DND-41 (cell line): ENCODE data around the gene CPT1A.

Experiments used
- ATAC-seq: fragments of 200-7000 bp; cut with Tn5 transposase; 3 replicates; pipeline ENCODE4 v1.9.1; 2021; ENCODE audit warnings: low read depth; ENCODE audit not compliant: insufficient read depth
- DNase-seq: peaks from one replicate; pipeline ENCODE4 v3.0.0-alpha.2; 2020
- H2AFZ ChIP-seq: 2 replicates; pipeline ENCODE4 v1.6.0; 2012; ENCODE audit warnings: low read depth, low read length
- H3K27ac ChIP-seq: 2 replicates; pipeline ENCODE4 v1.5.1; 2012; ENCODE audit warnings: low read length, inconsistent platforms
- H3K27me3 ChIP-seq: fragments of 200-600 bp; sonication (generic); 2 replicates; pipeline ENCODE4 v1.6.0; 2012; ENCODE audit warnings: low read length, mild to moderate bottlenecking, inconsistent platforms; ENCODE audit not compliant: insufficient read depth, poor library complexity
- H3K36me3 ChIP-seq: 2 replicates; pipeline ENCODE4 v1.5.1; 2012; ENCODE audit warnings: low read length, inconsistent platforms; ENCODE audit not compliant: insufficient read depth
- H3K4me1 ChIP-seq: 2 replicates; pipeline ENCODE4 v1.5.1; 2012; ENCODE audit warnings: mild to moderate bottlenecking, low read length; ENCODE audit not compliant: insufficient read depth
- H3K4me2 ChIP-seq: 2 replicates; pipeline ENCODE4 v1.6.0; 2012; ENCODE audit warnings: mild to moderate bottlenecking, moderate library complexity, low read length, inconsistent platforms; ENCODE audit not compliant: insufficient read depth
- H3K4me3 ChIP-seq, 2 experiments: fragments of 200-600 bp in 1 of 2; shearing (Covaris generic) in 1 of 2; 2 replicates each; pipeline ENCODE4 v1.5.1; 2012 to 2016; ENCODE audit warnings: inconsistent platforms in 2 of 2, low read length in 2 of 2, mild to moderate bottlenecking in 2 of 2, low read depth in 1 of 2, moderate library complexity in 1 of 2
- H3K79me2 ChIP-seq: 2 replicates; pipeline ENCODE4 v1.6.0; 2012; ENCODE audit warnings: low read length, inconsistent platforms; ENCODE audit not compliant: insufficient read depth
- H3K9ac ChIP-seq: 2 replicates; pipeline ENCODE4 v1.6.0; 2012; ENCODE audit warnings: low read depth, mild to moderate bottlenecking, inconsistent platforms, low read length, moderate library complexity
- H3K9me3 ChIP-seq: 2 replicates; pipeline ENCODE4 v1.5.1; 2012; ENCODE audit warnings: low read length, moderate library complexity, mild to moderate bottlenecking, inconsistent platforms; ENCODE audit not compliant: insufficient read depth, severe bottlenecking
- H4K20me1 ChIP-seq: 2 replicates; pipeline ENCODE4 v1.6.0; 2012; ENCODE audit warnings: low read length; ENCODE audit not compliant: insufficient read depth
- EZH2 ChIP-seq: IDR thresholded peaks from 3 replicates; pipeline ENCODE4 v1.6.1; 2012; ENCODE audit warnings: borderline replicate concordance, low read depth, mild to moderate bottlenecking, moderate library complexity, low read length, inconsistent platforms; ENCODE audit not compliant: severe bottlenecking
- TF ChIP-seq, protein P1 (sequence below): IDR thresholded peaks from 2 replicates; pipeline ENCODE4 v1.5.1; 2012; ENCODE audit warnings: borderline replicate concordance, low read length, moderate library complexity, mild to moderate bottlenecking; ENCODE audit not compliant: poor library complexity, severe bottlenecking; ENCODE audit errors: extremely low read depth

CPT1A gene

DNA sequence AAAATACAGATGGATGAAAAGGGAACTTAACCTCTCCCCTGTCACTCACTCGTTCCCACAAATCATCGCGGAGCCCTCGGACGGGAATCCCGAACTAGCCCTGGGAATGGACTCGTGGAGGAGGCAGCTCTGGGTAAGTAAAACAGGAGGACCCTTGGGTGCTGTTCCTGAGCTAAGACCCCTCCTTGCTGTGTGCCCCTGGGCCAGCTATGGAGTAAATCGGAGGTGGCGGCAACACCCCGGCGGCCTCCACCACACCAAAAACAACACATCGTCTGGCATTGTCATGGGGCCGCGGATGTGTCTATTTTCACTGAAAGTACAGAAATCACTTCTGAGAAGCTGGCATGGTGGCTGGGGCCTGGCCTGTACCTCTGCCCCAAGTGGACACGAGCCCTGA lies 12.1 kb downstream of the CPT1A start:
- Histone ChIP-seq H3K27ac (no peak overlapping the region), H3K4me2 (no peak overlapping the region), H3K9ac (no peak overlapping the region), H3K36me3 (peaks cover 21% of the 10 kb centered on the region), H3K79me2 (peaks cover 93% of the 10 kb centered on the region), H3K27me3 (no peaks in the 10 kb centered on the region), H2AFZ (no peak overlapping the region), H4K20me1 (peaks cover 54% of the 10 kb centered on the region), H3K4me1 (no peaks in the 10 kb centered on the region), H3K4me3 (no peak overlapping the region), H3K9me3 (no peaks in the 10 kb centered on the region)
- ATAC-seq (no peak), DNase-seq (no peak)
- TF ChIP-seq EZH2: no peak
- TF ChIP-seq, protein P1, sequence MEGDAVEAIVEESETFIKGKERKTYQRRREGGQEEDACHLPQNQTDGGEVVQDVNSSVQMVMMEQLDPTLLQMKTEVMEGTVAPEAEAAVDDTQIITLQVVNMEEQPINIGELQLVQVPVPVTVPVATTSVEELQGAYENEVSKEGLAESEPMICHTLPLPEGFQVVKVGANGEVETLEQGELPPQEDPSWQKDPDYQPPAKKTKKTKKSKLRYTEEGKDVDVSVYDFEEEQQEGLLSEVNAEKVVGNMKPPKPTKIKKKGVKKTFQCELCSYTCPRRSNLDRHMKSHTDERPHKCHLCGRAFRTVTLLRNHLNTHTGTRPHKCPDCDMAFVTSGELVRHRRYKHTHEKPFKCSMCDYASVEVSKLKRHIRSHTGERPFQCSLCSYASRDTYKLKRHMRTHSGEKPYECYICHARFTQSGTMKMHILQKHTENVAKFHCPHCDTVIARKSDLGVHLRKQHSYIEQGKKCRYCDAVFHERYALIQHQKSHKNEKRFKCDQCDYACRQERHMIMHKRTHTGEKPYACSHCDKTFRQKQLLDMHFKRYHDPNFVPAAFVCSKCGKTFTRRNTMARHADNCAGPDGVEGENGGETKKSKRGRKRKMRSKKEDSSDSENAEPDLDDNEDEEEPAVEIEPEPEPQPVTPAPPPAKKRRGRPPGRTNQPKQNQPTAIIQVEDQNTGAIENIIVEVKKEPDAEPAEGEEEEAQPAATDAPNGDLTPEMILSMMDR: no peak

DNA sequence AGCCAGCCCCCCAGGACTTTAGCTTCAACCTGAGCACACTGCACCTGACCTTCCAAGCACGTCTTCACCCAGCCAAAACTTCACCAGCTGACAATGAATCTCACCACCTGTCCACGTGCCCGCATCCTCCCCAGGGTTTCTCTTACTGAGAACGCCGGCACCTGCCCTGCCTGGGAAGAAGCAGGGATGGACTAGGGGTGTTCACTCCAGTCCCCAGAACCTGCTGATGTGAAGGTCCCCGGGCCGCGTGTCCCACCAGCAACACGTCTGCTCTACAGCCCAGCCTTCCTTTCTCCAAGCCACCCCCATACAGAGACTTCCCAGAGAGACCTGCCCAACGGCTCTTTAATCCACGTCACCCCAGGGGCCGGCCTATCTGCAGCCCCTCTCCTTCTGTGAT lies 12.8 kb downstream of the CPT1A start:
- Histone ChIP-seq H3K4me2 (no peak overlapping the region), H3K79me2 (peaks cover 93% of the 10 kb centered on the region), H3K9ac (no peak overlapping the region), H3K4me3 (no peak overlapping the region), H3K27me3 (no peaks in the 10 kb centered on the region), H2AFZ (no peak overlapping the region), H3K27ac (no peak overlapping the region), H3K4me1 (no peaks in the 10 kb centered on the region), H3K36me3 (peaks cover 21% of the 10 kb centered on the region), H3K9me3 (no peaks in the 10 kb centered on the region), H4K20me1 (peaks cover 54% of the 10 kb centered on the region)
- DNase-seq: no peak
- no peak for TF ChIP-seq EZH2
- TF ChIP-seq, protein P1: no peak
- ATAC-seq: no peak

DNA sequence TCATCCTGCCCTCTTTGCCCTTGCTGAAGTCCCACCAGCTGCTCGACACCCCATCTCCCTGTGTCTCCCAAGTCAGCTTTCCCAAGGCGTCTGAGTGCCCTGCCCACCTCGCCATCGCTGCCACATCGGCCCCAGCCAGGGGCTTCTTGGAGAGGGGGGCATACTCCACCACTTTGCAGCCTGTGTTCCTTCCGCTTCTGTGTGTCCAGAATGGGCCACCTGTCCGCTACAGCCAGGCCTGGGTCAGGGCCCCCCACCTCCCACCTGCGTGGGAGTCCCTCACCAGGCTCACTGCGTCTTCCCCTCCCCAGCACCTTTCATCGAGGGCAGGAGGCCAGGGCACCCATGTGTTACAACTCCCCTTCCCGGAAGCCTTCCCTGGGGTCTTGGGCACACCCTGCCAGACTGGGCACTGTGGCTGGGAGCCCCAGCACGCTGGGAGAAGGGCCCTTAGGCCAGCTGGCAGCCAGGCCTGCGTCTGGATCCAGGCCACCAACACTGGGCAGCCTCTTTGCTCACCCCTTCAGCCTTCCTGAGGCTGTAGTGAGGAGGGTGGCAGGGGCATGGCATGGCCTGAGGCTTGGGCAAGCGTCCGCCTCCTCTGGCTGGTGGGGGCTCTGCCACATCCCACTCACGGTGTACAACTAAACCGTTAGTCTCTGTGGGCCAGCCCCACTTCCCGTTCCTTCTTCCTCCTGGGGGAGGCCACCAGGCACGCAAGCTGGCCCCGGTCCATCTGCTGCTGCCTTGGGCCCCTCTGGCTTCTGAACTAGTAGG lies 13.4 kb downstream of the CPT1A start:
- peaks cover 21% of the 10 kb centered on the region for H3K36me3 ChIP-seq
- H4K20me1 ChIP-seq: peaks cover 54% of the 10 kb centered on the region
- H3K4me1 ChIP-seq: no peaks in the 10 kb centered on the region
- H3K9ac ChIP-seq: no peak overlapping the region
- no peak overlapping the region for H3K4me2 ChIP-seq
- H3K9me3 ChIP-seq: no peaks in the 10 kb centered on the region
- DNase-seq (no peak), ATAC-seq (no peak)
- H3K27ac ChIP-seq: 0 out of 2 replicates have a peak overlapping the region, but pooled peaks have one; percentile 16
- H3K27me3 ChIP-seq: no peaks in the 10 kb centered on the region
- peaks cover 91% of the 10 kb centered on the region for H3K79me2 ChIP-seq
- H3K4me3 ChIP-seq: no peak overlapping the region
- TF ChIP-seq EZH2: no peak
- TF ChIP-seq, protein P1: no peak
- no peak overlapping the region for H2AFZ ChIP-seq
